T-helper 2 cell (primary cell): ENCODE measurements around the gene DAZ2.
"Not testable (repeated sequence)": the region's sequence is repeated elsewhere in the genome, so short reads cannot be mapped to it uniquely, and the experiment has no call there.

Experiments
- DNase-seq, 5 experiments: peaks; one replicate each; pipeline versions ENCODE4 v3.0.0 to v3.0.0-alpha.2; 2012 to 2022
- total RNA-seq, 2 donors: gene quantifications; one replicate each; lab custom pipeline; 2026; lab: John Stamatoyannopoulos, UW

The DAZ2 gene
- total RNA-seq, result 0 reads per million in 2 donors

DNA sequence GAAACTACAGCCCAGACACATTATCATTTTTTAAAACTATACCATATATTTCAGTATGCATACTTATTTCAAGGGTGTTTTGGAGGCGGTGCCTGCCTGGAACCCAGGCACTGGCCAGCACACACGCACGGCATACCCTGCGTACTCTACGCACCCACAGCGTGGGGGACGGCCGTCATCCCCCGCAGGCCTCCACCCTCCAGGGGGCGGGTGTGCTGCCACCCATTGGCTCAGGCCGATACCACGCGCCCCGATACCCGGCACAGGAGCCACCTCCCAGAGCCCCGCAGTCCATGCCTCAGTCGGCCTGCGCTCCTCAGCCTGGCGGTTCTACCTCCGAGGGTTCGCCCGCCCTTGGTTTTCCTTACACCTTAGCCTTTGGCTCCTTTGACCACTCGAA, at the start of gene DAZ2:
Gene DAZ2 (plus strand): TSS at position 301 of the 400 bp plus-strand sequence. CDS start 208 bp downstream, outside the sequence.
- not testable (repeated sequence) for DNase-seq

DNA sequence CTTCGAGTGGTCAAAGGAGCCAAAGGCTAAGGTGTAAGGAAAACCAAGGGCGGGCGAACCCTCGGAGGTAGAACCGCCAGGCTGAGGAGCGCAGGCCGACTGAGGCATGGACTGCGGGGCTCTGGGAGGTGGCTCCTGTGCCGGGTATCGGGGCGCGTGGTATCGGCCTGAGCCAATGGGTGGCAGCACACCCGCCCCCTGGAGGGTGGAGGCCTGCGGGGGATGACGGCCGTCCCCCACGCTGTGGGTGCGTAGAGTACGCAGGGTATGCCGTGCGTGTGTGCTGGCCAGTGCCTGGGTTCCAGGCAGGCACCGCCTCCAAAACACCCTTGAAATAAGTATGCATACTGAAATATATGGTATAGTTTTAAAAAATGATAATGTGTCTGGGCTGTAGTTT, 20.4 kb upstream of the DAZ2 start, which contains the start of gene DAZ1:
Gene DAZ1 (minus strand): TSS at position 101 of the 400 bp plus-strand sequence. CDS start 208 bp downstream, outside the sequence.
- not testable (repeated sequence) for DNase-seq

DNA sequence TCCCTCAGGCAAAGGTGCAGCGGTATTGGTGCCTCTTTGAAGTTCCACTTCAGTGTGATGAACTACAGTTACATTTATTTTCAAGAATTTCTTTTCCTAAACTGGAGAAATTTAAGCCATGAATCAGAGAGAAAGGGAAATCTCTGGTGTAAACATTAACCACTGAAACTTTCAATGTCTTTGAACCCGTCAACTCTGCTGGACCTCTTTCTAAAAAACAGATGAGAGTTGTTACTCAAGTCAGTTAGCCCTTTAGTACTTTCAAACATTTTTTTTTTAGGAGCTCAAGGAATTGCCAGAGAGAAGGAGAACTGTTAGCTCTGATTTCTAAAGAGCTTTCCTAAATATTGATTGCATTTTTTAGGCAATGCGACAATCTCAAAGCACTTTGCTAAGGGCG, 11.9 kb upstream of the DAZ2 start:
- DNase-seq, result not testable (repeated sequence)

GRCh38 chrY:23209802-23210495, 9.4 kb upstream of the DAZ2 start:
- not testable (repeated sequence) for DNase-seq

- not testable (repeated sequence) for DNase-seq
Measured at GRCh38 chrY:23210681-23211080, 8.7 kb upstream of the DAZ2 start.
